ENCODE measurements around the gene NSA2.

NSA2 gene

DNA sequence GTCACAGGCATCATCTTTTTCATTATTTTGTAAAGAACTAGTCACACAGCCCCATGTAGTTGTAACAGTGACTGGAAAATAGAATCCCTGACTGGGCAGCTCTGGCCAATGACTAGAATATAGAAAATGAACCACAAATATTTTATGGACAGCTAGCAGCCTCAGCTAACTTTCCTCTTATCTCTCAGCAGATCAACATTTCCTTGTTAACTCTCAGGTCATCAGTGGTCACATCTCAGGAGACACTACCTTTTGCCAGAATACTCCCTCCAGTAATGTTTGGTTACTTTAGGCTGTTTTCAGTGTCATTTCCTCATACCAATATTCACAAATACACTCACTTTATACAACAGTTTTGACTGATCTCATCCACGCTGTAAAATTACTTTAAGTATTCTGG is 55.2 kb downstream of the NSA2 start:
- no peak for DNase-seq

GRCh38 chr5:74829413-74829812 is 62.4 kb downstream of the NSA2 start:
- DNase-seq = no peak

Data from DMS53 (cell line).